ENCODE results near the gene TRAPPC8.

- no peak for TF ChIP-seq CTCF (IDR thresholded peaks at IDR 0.05)
- no peak for TF ChIP-seq POLR2A (IDR thresholded peaks at IDR 0.05)
- TF ChIP-seq EP300 (IDR thresholded peaks at IDR 0.05) = no peak
These were observed 62.6 kb downstream of the TRAPPC8 start for GRCh38 chr18:31880186-31880898.

Measured in tibial nerve (tissue), 4 donors.